Fibroblast of skin of scalp (primary cell): Measurements from ENCODE around the gene MYH10.

Experiments
- DNase-seq: peaks from one replicate; pipeline ENCODE4 v3.0.0-alpha.2; 2013

MYH10 gene

DNA sequence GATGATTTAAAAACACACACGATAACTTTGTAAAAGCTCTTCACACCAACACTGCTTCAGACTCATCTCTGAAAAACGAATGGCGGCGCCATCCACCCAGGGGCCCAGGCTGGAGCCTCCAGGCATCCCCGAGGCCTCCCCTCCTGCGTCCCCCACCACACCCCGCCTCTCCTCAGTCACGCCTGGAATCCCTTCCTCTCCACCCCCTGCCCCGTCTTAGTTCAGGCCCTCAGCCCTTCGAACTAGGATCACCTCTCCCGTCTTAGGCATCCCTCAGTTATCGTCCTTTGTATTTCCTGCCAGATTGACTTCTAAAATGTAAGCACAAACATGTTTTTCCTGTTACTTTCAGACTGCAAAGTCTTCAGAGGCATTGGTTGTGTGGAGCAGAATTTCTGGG is 136.5 kb downstream of the MYH10 start:
- DNase-seq: no peak

DNA sequence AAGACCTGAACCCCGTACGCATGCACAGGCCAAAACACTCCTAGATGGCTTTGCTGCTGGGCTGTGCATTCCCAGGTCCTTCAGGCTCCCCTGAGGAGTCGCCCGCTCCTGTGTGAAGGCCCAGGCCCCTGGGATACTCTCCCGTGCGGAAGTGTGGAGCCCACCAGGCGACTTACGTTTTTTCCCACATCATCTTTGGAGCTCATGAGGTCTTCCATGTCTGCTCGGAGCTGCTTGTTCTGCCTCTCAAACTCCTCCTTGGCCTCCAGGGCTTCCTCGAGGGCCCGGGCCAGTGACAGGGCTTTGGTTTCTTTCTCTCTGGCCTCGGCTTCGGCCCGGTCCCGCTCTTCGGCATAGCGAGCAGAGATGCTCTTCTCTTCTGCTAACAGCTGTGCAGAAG is 138.4 kb downstream of the MYH10 start:
- no peak for DNase-seq

- no peak for DNase-seq
Measured at GRCh38 chr17:8490256-8491023, 140.1 kb downstream of the MYH10 start.

DNA sequence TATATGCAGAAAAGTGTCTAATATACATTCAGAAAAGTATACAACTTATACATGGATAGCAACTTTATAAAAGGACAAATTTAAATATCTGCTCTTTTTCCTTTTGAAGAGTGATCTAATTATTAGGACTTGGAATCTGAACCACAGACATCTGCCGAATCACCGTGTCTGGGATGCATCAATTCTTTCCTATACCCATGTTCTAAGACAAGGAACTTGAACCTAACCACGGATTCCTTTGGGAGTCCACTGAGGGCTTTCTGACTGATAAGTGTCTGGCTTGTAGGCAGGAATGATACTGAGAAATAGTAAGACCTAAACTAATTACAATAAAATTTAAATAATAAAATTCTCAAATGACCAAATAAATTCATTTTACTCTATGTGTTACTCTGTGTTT is 140.7 kb downstream of the MYH10 start:
- peak; percentile 82 for DNase-seq

DNA sequence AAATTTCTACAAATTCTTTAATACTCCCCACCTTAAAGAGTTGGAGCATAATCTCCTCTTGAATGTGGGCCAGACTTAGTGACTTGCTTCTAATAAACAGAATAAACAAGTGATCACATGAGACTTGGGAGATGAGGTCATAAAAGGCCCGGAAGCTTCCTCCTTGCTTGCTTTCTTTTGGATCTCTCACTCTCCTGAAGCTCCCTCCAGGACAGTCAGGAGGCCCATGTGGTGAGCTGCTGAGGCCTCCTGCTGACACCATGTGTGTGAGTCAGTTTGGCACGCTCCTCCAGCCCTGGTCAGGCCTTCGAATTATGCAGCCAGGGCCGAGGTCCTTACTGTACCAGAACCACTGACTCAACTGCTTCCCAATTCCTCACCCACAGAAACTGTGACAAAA is 141.6 kb downstream of the MYH10 start:
- peak; percentile 95 for DNase-seq

DNA sequence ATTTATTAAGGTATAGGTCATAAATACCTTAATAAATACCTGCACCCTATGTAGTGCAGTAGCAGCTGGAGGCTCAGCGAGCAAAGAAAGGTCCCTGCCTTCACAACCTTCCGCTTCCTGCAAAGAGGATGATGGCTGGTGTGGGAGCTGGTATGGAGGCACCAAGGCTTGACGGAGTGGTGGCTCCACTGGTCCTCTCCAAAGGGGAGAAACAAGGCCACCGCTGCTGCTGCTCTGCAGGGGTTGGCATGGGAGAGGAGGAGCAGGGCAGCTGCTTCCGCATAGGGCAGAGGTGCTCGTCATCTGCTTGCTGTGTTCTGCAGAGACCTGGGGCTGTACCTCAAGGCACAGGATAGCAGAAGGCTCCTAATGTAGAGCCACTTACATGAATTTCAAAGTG is 142.0 kb downstream of the MYH10 start:
- no peak for DNase-seq

GRCh38 chr17:8487743-8488142 is 142.8 kb downstream of the MYH10 start:
- DNase-seq: no peak

DNA sequence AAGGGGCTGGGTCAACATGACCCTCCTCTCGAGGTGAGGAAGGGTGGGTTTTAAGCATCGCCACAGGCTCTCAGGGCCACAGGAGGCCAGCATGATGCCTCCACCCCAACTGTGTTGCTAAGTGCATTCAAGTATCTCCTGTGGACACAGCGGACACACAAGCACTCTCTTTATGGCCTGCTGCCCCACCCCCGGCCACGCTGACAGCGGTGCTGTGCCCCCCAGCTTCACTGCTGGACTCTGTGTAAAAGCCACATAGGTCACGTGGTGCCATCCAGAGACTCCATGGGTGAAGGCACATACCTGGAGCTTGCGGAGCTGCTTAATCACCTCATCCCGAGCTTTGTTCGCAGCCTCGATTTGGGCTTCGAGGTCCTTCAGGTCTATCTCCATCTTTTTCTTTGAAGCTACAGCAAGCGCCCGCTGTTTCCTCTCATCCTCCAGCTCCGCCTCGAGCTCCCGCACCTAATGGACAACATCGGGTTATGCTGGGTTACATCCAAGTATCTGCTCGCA is 143.3 kb downstream of the MYH10 start:
- no peak for DNase-seq

DNA sequence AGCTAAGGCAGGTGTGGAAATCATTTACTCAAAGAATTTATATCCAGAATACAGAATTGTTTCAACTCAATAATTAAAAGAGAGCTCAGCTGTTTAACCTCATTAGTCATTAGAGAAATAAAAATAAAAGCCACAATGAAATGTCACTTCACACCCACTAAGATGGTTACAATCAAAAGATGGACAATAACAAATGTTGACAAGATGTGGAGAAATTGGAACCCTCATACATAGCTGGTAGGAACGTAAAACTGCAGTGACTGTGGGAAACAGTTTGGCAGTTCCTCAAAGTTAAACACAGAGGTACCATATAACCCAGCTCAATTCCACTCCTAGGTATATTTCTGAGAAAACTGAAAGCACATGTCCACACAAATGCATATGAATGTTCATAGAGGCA is 145.0 kb downstream of the MYH10 start:
- no peak for DNase-seq

DNA sequence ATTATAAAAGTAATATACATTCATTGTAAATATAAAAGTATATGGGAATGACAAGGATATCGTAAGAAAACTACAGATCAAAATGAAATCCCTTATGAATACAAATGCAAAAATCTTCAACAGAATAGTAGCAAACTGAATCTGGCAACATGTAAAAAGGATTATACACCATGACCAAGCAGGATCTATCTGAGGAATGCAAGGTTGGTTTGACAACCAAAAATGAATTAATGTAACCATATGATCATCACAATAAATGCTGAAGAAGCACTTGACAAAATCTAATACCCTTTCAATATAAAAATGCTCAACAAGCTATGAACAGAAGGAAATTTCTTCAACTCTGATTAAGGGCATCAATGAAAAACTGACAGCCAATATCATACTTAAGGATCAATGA is 146.1 kb downstream of the MYH10 start:
- DNase-seq: no peak

DNA sequence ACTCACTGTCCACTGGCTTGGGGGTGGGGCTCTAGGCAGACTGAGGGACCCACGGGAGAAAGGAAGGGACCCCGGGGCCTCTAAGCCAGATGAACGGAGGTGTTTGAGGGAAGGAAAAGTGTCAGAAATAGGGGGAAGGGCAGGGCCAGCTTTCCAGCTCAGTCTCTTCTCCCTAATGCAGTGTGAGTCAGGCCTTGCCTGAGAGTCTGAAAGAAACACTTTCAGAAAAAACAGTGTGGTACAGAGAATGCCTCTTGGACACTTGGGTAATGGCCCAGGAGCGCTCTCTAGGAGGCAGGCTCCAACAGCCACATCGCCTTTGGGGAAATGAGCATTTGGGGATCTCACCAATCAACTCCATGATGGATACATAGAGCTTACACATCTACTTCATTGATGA is 148.0 kb downstream of the MYH10 start:
- no peak for DNase-seq

DNA sequence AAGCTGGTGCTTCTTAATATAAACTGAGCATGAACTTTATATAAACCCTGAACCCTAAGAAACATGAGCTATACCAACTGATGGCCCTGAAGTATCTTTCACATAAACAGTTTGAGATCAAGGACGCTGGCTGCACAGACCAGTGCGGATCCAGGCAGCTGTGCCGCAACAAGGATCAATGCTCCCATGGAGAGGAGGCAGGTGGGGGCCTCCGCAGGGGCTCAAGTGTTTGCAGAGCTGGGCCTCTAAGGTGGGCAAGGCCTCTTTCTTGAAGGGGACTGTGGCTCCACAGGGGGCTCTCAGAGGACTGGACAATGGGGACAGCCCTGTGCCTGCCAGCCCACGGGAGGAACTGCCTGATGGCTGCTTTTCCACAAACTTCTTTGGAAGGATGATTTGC is 148.8 kb downstream of the MYH10 start:
- DNase-seq: no peak

GRCh38 chr17:8481089-8481488 is 149.4 kb downstream of the MYH10 start:
- no peak for DNase-seq

GRCh38 chr17:8480011-8480976 is 150.2 kb downstream of the MYH10 start:
- DNase-seq: no peak

DNA sequence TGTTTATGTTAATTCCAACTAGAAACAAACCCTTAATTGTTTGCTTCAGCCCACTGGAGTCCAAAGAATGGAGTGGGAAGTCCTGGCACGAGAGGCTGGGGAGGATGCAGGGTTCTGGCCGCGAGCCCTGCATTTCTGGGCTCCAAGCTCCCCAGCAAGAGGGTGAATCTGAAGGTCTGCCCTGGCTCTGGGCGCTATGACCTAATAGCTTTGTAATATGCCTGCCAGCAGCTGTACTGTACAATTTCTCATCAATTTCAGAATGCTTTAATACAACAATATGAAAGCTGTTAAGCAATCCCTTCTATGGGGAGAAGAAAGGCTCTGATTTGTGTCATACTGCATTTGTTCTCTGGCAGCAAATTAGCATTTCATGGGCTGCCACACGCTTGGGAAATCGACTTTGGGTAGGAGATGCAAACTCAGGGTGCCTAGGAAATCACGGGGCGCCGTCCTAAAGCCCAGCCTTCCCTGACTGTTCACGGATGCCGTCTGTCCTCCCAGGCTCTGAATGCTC is 151.0 kb downstream of the MYH10 start:
- DNase-seq: no peak

DNA sequence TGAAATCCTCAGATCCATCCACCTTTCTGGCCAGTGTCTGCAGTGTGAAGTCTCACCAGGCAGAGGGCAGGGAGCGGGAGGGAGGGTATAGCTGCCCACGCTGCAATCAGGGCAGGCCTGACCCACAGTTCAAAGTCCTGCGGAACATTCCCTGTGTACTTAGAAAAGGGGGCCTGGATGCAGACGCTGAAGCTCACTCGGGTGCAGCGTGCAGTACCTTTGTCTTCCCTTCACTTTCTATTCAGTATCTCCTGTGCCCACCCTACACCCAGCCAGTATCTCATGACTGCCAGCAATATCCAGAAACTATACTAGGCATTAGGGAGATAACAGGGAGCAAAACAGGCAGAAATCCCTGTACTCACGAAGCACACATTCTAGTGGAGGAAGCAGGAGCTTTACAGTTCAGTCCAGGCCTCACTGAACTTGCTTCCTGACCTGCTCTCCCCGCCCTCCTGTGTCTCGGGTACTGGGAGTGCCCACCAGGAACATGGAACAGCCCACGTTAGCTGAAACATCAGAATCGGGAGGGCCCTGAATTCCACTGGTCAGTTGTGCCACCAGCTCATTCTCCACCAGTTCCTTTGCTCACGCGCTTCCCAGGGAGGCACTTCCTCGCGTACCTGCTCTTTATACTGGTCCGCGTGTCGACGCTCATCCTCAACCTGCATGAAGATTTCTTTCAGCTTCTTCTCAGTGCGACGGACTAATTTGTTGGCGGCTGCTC is 152.6 kb downstream of the MYH10 start:
- DNase-seq: no peak

DNA sequence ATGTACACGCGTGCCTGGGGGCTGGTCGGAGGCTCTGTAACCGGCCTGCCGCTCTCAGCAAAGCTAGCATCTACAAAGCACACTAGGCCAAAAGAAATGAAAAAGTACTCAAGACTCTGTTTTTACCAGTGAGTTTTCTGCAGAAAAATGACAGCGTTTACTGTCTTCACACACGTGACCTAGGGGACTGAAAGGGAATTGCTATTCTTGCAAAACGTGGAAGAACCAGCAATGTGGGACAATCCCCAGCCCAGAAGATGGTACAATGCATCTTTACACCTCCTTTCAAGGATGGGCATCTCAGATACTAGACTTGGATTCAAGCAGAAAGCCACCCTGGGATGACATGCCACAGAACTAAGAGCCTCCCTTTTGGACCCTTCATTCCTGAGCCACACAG is 153.4 kb downstream of the MYH10 start:
- DNase-seq: no peak

DNA sequence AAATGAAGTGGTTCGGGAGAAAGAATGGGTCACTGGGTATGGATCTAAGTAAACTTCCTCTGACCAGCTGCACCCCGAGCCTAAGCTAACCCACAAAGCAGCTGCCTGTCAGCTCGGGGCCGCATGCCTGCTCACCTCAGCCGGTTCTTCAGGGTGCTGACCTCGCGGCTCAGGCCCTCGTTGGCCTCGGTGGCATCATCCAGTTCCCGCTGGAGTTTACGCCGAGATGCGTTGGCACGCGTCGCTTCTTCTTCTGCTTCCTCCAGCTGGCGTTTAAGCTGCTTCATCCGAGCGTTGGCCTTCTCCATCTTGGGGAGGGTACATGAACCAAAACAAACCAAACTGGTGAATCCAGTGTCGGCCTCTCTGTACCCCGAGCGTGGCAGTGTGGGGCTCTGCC is 153.8 kb downstream of the MYH10 start:
- no peak for DNase-seq

- DNase-seq: no peak
Measured at GRCh38 chr17:8475781-8476180, 154.7 kb downstream of the MYH10 start.

- no peak for DNase-seq
Measured at GRCh38 chr17:8475227-8475626, 155.3 kb downstream of the MYH10 start.

- DNase-seq: no peak
Measured at GRCh38 chr17:8474826-8475225, 155.7 kb downstream of the MYH10 start.

DNA sequence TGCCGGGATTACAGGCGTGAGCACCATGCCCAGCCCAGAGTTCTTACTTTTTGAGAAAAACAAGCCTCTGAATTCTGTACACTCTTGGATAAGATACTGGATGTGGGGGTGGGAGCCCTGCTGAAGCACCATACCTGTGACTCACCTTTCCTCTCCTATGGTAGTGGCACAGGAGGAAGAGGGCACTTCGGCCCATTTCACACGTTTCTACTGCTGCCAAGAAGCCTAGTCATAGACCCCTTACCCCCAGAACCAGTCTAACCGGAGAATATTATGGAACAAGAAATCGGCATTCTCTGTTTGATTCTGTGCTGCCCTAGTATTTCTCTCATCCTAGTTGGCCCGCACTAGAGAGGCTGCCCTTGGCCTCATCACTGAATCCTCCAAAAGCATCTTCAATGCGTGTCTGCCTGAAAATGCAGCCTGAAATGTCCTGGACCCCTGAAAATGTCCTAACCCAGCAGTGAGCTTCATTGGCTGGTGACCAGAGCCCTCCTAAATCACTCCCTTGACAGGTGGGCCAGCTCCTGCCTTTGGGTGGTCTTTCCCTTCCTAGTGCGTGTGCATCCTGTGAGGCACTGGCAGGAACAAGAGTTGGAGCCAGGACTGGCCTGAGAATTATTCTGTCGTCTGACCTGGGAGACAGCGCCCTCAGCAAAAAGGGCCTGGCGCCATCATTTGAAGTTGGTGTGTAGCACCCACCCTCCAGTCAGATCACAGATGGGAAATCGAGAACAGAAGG is 156.9 kb downstream of the MYH10 start:
- no peak for DNase-seq
